Activated T-cell treated with anti-CD3 and anti-CD28 coated beads for 1 hour (primary cell): ENCODE results near the gene CCNG2.
"Not testable (repeated sequence)": the region's sequence is repeated elsewhere in the genome, so short reads cannot be mapped to it uniquely, and the experiment has no call there.

ENCODE experiments used
- DNase-seq: peaks from one replicate; pipeline ENCODE4 v3.0.0-alpha.2; 2020; ENCODE audit warnings: low read depth

Gene CCNG2, protein sequence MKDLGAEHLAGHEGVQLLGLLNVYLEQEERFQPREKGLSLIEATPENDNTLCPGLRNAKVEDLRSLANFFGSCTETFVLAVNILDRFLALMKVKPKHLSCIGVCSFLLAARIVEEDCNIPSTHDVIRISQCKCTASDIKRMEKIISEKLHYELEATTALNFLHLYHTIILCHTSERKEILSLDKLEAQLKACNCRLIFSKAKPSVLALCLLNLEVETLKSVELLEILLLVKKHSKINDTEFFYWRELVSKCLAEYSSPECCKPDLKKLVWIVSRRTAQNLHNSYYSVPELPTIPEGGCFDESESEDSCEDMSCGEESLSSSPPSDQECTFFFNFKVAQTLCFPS

GRCh38 chr4:77156912-77157858 is at the start of gene CCNG2:
Gene CCNG2 (plus strand): TSS chr4:77157207. CDS start chr4:77158533, 1,326 bp downstream.
- DNase-seq: peak; percentile 80

DNA sequence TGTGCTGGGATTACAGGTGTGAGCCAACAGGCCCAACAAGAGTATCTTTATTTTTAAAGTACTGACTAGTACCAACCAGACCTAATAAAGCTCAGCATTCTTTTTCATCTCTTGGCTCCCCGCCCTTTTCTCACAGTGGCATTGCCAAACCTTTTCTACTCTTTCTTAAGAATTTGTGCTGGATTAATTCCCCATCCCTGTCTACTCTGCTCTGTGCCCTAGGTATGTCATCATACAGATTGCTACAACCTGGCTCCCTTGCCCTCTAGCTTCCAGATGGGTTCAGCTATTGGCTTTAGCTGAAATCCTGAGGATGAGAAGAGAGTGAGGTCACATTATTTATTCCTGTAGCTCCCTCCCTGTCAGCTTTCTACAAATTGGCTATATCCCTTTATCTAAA is 46.3 kb upstream of the CCNG2 start:
- DNase-seq: no peak

DNA sequence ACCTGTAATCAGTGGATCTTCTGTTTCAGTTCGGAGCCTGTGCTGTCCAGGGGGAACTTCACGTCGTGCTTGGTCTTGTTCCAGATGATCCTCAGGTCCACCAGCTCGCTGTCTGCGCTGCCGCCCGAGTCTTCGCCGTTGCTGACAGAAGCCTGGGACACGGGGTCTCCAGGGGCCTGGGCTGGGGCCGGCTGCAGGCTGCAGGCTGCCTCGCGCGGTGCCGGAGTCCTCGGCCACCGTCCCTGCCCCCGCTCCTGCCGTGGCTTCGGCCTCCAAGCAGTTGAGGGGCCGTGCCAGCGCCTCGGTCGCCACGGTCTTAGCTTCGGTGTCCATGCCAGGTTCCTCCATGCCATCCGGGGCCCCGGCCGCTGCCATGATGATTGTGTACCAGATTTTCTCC is 43.9 kb upstream of the CCNG2 start:
- DNase-seq: no peak

GRCh38 chr4:77117721-77118120 is 39.3 kb upstream of the CCNG2 start:
- DNase-seq: no peak

- no peak for DNase-seq
Observed at GRCh38 chr4:77120886-77121508, 36.0 kb upstream of the CCNG2 start.

DNA sequence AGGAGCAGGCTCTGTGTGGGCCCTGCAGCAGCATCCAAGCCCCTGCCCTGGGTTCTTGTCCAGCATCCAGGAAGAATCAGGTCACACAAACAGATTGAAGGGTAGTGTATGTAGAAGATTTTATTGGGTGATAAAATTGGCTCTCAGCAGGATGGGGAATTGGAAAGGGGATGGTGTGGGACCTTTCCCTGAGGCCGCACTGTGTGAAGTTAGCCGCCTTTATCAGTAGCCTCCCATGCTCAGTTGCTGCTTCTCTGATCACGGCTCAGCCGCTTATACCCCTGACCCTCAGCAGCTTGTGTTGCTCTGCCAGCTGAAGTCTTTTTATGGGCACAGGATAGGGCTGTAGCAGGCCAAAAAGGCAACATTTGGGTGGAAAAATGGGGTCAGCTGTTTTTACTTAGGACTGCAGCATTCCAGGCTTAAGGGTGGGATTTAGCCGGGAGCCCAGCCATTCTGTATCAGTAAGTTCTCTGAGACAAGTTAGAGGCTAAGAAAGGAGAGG is 35.2 kb upstream of the CCNG2 start:
- no peak for DNase-seq

DNA sequence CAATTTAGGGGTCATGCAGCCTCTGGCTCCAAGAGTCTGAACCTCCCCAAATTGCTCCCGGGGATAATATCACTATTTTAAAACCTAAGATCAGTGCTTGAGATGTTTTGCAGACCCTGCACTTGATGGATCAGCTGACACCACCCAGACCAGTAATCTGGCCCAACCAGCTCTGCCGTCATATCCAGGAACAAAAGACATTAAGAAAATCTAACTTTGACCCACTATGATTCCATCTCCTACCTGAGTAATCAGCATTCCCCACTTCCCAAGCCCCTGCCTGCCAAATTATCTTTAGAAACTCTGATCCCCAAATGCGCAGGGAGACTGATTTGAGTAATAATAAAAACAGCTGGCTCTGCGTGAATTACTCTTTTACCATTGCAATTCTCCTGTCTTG is 34.4 kb upstream of the CCNG2 start:
- DNase-seq: no peak

- no peak for DNase-seq
Observed at GRCh38 chr4:77123411-77123810, 33.6 kb upstream of the CCNG2 start.

GRCh38 chr4:77124576-77124975 is 32.4 kb upstream of the CCNG2 start:
- no peak for DNase-seq

DNA sequence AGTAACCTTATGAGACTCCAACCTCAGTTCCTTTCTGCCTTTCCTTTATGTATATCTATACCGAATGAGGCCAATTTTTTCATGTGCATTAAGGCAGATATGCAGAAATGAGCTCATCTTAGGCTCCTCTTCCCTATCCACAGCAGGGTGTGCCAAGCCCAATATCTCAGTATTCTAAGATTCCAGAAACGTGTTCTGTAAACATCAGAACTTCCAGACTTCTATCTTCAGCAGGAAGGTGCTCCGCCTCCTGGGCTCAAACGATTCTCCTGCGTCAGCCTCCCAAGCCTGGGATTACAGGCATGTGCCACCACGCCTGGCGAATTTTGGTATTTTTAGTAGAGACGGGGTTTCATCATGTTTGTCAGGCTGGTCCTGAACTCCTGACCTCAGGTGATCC is 31.0 kb upstream of the CCNG2 start:
- DNase-seq: no peak

DNA sequence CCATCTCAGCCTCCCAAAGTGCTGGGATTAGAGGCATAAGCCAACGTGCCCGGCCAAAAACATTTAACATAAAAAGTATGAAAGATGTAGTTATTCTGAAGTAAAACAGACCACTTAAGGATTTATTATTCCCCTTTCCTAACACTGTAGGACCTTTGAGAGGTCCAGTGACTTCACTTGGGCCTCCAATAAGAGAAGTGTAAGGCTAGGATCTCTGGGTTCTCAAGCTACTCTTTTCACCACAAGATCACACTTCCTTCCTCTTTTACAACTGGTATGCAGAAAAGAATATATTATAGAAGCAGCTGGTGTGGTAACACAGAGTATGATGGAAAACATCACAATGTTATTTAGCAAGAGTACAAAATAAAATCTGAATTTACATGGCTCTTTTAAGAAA is 30.2 kb upstream of the CCNG2 start:
- no peak for DNase-seq

GRCh38 chr4:77127215-77127614 is 29.8 kb upstream of the CCNG2 start:
- no peak for DNase-seq

DNA sequence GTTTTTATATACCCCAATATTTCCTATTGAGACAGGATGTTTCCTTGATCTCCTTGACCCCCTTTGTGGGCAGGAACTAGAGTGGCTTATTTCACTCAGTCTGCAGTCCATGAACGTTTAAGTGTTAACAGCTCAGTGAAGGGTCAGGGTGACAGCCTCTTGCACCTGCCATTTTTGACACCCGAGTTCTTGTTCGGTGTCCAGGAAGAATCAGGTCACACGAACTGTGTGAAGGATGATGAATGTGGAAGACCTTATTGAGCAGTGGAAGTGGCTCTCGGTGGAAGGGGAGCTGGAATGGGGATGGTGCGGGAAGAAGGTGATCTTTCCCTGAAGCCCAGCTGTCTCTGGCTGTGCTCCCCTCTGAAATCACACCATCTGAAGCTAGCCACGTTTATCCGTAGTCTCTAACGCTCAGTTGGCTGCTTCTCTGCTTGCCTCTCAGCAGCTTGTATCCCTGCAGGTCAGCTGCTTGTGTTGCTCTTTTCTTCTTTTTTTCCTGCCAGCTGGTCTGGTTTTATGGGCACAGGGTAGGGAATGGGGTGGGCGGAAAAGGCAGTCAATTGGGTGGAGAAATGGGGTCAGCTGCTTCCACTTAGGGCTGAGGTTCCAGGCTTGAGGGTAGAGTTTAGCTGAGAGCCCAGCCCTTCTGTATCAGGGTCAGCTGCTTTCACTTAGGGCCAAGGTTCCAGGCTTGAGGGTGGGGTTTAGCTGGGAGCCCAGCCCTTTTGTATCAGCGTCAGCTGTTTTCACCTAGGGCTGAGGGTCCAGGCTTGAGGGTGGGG is 29.0 kb upstream of the CCNG2 start:
- no peak for DNase-seq

DNA sequence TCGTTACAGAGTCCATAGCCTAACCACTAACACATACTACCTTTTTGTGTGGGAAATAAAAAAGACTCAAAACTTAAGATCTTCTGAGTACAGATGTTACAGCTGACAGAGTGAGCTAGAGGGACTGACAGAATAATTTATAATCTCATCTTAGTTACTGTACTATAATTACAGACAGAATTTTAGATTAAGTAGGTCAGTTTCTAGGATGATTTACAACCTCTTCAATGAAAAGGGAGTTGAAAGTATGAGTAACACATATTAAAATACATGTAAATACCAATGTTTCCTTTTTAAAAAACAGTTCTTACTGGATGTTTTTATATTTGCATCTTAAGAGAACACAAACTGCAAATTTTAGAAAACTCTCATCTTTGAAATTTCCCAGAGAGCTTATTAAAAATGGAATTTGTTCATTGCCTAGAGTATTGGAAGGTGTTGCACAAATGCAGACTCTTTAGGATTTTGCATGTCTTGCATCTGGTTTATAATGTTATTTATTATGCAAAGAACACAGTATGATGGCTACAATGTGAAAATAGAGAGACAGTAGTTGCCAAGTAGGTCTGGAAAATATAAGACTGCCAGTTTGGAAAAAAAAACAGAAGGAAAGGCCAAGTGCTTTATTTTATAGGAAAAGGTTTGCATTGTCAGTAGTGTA is 24.2 kb upstream of the CCNG2 start:
- DNase-seq: no peak

GRCh38 chr4:77137448-77137847 is 19.6 kb upstream of the CCNG2 start:
- DNase-seq: not testable (repeated sequence)

DNA sequence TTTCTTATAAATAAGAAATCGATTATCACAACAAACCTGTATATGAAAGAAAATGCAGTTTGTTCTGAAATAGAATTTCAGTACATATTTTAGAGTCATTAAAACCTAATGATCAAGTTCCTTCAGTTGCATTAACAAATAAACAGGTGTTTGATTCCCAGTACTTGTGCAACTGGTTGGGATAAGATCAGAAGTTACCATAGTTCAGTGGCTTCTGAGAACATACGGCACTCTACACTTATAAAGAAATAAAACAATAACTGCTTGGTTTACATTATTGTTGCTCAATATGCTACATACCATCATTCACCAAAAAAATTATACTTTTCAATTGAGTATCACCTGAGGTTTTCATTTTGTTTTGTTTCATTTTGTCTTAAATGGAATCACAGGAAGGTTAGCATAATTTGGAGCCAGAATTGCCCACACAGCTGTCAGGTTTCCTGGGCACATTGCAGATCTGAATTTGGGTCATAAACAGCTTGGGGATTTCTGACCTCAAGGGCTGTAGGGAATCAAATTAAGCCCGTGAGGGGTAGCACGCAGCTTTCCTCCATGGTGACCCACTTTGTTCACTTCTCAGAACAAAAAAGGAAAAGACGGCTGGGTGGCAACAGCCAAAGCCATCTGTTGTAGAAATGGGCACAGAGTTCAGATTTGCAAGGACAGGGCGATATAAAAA is 14.9 kb upstream of the CCNG2 start:
- DNase-seq: no peak

DNA sequence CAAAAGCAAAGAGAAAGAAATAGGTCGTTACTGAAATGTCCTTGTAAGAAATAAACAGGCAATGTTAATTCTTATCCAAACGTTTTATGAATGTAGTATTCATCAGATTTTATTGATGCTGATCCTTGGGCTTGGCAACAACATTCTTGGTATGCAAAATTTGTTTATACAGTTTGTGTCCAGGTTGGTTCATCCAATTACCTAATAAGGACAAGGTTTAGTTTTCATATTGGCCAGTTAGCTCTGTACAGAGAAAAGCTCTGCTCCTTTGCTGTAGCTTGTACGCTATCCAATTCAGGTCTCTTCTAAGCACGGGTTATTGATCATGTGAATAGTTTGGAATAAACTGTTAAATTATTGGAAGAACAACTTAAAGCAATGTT is 14.4 kb upstream of the CCNG2 start:
- no peak for DNase-seq

DNA sequence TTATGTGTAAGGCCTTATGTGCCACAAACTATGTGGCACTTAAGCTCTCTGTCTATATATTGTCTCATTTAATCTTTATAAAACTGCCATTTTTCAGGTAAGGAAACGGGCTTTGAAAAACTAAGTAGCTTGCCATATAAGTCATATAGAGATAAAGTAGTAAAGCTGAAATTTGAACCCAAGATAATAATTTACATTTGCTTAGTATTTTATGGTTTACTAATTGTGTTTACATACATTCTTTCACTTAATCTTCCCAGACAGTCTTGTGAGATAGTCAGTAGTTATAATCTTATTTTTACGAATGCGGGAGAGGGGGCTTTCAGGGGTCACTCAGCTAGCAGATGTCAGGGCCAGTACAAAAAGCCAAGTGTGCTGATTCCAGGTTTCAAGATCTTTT is 13.9 kb upstream of the CCNG2 start:
- DNase-seq: no peak

DNA sequence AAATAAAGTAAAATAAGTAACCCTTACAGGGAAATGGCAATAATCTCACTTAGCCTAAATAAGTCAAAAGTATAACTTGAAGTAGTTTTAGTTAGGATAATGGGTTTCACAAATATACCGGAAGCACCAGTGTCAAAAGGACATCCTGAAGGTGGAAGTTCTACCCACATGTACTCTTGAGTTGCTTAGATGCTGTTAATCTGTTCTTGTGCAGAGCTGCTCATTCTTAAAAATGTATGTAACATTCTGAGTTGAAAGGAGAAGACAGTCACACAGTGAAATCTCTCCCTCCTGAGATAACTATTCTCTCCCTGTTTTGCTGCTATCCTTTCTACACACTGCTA is 11.2 kb upstream of the CCNG2 start:
- no peak for DNase-seq

DNA sequence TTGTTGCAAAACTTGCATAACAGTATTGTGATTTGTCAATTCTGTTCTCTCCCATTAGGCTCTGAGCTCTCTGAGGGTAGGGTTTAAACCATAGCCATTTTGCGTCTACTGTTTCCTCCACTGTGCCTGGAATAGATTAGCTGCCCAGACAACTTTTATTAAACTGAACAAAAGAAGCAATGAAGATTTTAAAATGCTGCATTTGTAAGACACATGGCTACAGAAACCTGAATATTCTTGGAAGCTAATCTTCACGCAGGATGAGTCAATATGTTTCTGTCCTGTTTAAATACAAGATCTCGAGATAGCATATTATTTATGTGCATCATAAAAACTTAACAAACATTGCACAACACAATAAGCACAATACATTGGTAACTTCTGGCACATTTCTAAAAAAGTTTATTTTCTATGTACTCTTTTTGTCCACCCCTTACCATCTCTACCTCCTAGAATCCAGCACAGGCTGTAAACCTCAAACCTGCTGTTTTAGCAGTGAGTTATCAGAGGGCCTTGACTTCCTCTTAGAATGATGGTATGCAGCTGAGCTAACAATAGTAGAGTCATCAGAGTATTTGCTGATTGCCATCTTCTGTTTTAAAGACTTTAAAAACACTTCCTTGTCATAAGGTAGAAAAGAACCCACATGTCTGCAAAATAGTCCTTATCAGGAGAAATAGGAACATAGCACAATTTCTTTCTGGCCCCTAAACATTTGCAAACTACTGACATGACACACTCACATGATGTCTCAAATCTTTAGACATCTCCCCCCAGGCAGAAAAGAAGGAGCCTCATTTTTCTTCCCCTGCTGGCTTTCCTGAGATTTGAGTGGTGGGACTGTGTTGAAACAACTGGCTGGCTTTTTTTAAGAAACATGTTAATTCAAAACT is 10.6 kb upstream of the CCNG2 start:
- DNase-seq: no peak
